CD14-positive monocyte (primary cell): ENCODE results near the gene IGFALS. TPM values are rescaled to one million over a fixed set of nuclear protein-coding genes. Genes with fewer than 3 reads are reported as not detected.

Source experiments
- DNase-seq, 3 donors: peaks; one replicate each; pipeline ENCODE4 v3.0.0-alpha.2; 2011 to 2022
- H2AFZ ChIP-seq: 2 replicates; pipeline ENCODE4 v1.6.0; 2012; ENCODE audit warnings: mild to moderate bottlenecking, low read depth, low read length, inconsistent platforms; ENCODE audit not compliant: insufficient read depth, poor library complexity, severe bottlenecking
- H3K27ac ChIP-seq, 2 donors: 1 replicate in 1 of 2; 2 replicates in 1 of 2; pipeline ENCODE4 v1.5.1; 2012 to 2013; ENCODE audit warnings: low read length in 2 of 2, control low read depth in 1 of 2, inconsistent platforms in 1 of 2, low read depth in 1 of 2, mild to moderate bottlenecking in 1 of 2
- H3K27me3 ChIP-seq, 2 donors: one replicate each; pipeline versions ENCODE4 v1.6.0 to v1.6.1; 2011 to 2013; ENCODE audit warnings: low read length in 2 of 2; ENCODE audit not compliant: control insufficient read depth in 2 of 2, insufficient read depth in 2 of 2
- H3K36me3 ChIP-seq, 2 donors: replicated peaks in 1 of 2; 1 replicate in 1 of 2; 2 replicates in 1 of 2; pipeline versions ENCODE4 v1.5.1 to v1.6.1; 2012 to 2013; ENCODE audit warnings: low read length in 2 of 2, control low read depth in 1 of 2, inconsistent platforms in 1 of 2, mild to moderate bottlenecking in 1 of 2; ENCODE audit not compliant: insufficient read depth in 2 of 2, control insufficient read depth in 1 of 2
- H3K4me1 ChIP-seq, 2 donors: 1 replicate in 1 of 2; 2 replicates in 1 of 2; pipeline versions ENCODE4 v1.5.1 to v1.6.1; 2012 to 2013; ENCODE audit warnings: low read length in 2 of 2, control low read depth in 1 of 2, inconsistent platforms in 1 of 2, mild to moderate bottlenecking in 1 of 2, moderate library complexity in 1 of 2; ENCODE audit not compliant: insufficient read depth in 2 of 2, control insufficient read depth in 1 of 2
- H3K4me2 ChIP-seq: replicated peaks from 2 replicates; pipeline ENCODE3; 2012; ENCODE audit warnings: low read length, moderate library complexity, mild to moderate bottlenecking; ENCODE audit not compliant: poor library complexity, severe bottlenecking; ENCODE audit errors: extremely low read depth
- H3K4me3 ChIP-seq, 3 experiments: fragments of 200-600 bp in 1 of 3; sonication (generic) in 1 of 3; replicated peaks in 1 of 3; 1 replicate in 2 of 3; 2 replicates in 1 of 3; pipeline ENCODE4 v1.5.1; 2011 to 2013; ENCODE audit warnings: low read length in 3 of 3, mild to moderate bottlenecking in 3 of 3, control low read depth in 2 of 3, low read depth in 2 of 3, inconsistent platforms in 1 of 3, moderate library complexity in 1 of 3
- H3K79me2 ChIP-seq: 2 replicates; pipeline ENCODE4 v1.6.0; 2012; ENCODE audit warnings: mild to moderate bottlenecking, control low read depth, inconsistent platforms, low read length, moderate library complexity; ENCODE audit not compliant: insufficient read depth
- H3K9ac ChIP-seq: 2 replicates; pipeline ENCODE4 v1.6.0; 2017; ENCODE audit warnings: low read length, mild to moderate bottlenecking; ENCODE audit not compliant: insufficient read depth, poor library complexity, severe bottlenecking
- H3K9me3 ChIP-seq, 2 donors: replicated peaks in 1 of 2; 1 replicate in 1 of 2; 2 replicates in 1 of 2; pipeline versions ENCODE4 v1.5.1 to v1.6.1; 2012 to 2013; ENCODE audit warnings: low read length in 2 of 2, control low read depth in 1 of 2; ENCODE audit not compliant: control insufficient read depth in 1 of 2, insufficient read depth in 1 of 2
- H4K20me1 ChIP-seq: 2 replicates; pipeline ENCODE4 v1.6.0; 2012; ENCODE audit warnings: mild to moderate bottlenecking, low read length, control low read depth, moderate library complexity; ENCODE audit not compliant: insufficient read depth
- H3K27ac Mint-ChIP-seq, 7 donors: one replicate each; pipeline ENCODE4 v1.8.0; 2020; ENCODE audit warnings: mild to moderate bottlenecking in 7 of 7, mixed read lengths in 7 of 7, moderate library complexity in 6 of 7, inconsistent platforms in 2 of 7
- H3K27me3 Mint-ChIP-seq, 3 donors: one replicate each; pipeline ENCODE4 v1.8.0; 2021 to 2022; ENCODE audit warnings: low read depth in 3 of 3, mild to moderate bottlenecking in 3 of 3, mixed read lengths in 3 of 3, moderate library complexity in 3 of 3, inconsistent platforms in 1 of 3
- H3K36me3 Mint-ChIP-seq, 2 donors: one replicate each; pipeline ENCODE4 v1.8.0; 2020; ENCODE audit warnings: mixed read lengths in 2 of 2, inconsistent platforms in 1 of 2, mild to moderate bottlenecking in 1 of 2
- H3K4me1 Mint-ChIP-seq: one replicate; pipeline ENCODE4 v1.8.0; 2020; ENCODE audit warnings: mild to moderate bottlenecking, mixed read lengths
- H3K4me3 Mint-ChIP-seq, 2 donors: one replicate each; pipeline ENCODE4 v1.8.0; 2020; ENCODE audit warnings: mild to moderate bottlenecking in 2 of 2, mixed read lengths in 2 of 2, moderate library complexity in 1 of 2
- H3K9me3 Mint-ChIP-seq, 7 donors: one replicate each; pipeline ENCODE4 v1.8.0; 2020 to 2022; ENCODE audit warnings: mixed read lengths in 7 of 7, mild to moderate bottlenecking in 6 of 7, moderate library complexity in 6 of 7, inconsistent platforms in 2 of 7
- CTCF ChIP-seq: fragments of 200-600 bp; IDR thresholded peaks from one replicate; pipeline ENCODE4 v1.8.0; 2022; ENCODE audit warnings: antibody characterized with exemption, mild to moderate bottlenecking
- WGBS: methylation state at CpG from one replicate; pipeline ENCODE4 v1.1.5; 2013; ENCODE audit warnings: missing lambda C conversion rate; ENCODE audit not compliant: insufficient coverage; 5-methylcytosine and 5-hydroxymethylcytosine counted together
- intact Hi-C, 2 donors: fragments of 100-400 bp; cut with micrococcal nuclease; formaldehyde crosslinking; loops; one replicate each; pipeline versions ENCODE4 v1.15.0 to v1.15.1; 2023
- polyA plus RNA-seq, 3 donors: library from polyadenylated mRNA; depleted of rRNA in 1 of 3; unstranded in 2 of 3; stranded (reverse) in 1 of 3; fragments of 300-500 nt in 2 of 3; fragments of >200 nt in 1 of 3; fragmentation: Illumina TruSeq in 2 of 3; gene quantifications; 1 replicate in 2 of 3; 2 replicates in 1 of 3; pipeline ENCODE4 v1.2.3, GENCODE V29; 2012 to 2021

IGFALS gene
- polyA plus RNA-seq, 3 donors, result 0.07 TPM; not detected in 2

DNA sequence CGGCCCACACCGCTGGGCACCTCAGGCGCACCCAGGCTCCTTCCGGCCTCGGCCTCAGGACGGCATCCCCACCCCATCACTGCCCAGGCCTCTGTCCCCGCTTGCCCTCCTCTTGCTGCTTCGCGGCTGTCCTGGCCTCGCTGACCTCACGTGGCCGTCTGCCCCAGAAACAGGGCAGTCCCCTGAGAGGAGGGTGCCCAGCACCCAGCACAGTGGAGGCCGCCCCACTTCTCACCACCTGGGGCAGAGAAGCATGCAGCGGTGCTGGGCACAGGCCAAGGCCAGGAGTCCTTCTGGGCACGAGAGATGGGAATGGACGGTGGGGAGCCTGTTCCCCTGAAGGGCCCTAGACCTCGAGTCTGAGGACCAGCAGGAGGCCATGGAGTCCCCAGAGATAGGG, 24.2 kb upstream of the IGFALS start:
- WGBS, result 97% methylated on average over 14 of the region's 17 CpGs
- Histone ChIP-seq H3K9me3 (no peaks in the 10 kb centered on the region), H3K4me1 (no peaks in the 10 kb centered on the region), H3K79me2 (peaks cover 8% of the 10 kb centered on the region), H3K4me2 (no peak overlapping the region), H3K27me3 (no peaks in the 10 kb centered on the region), H3K36me3 (peaks cover 81 to 95% of the 10 kb centered on the region in 2 donors), H2AFZ (no peak overlapping the region), H3K27ac (no peak overlapping the region), H3K9ac (no peak overlapping the region), H4K20me1 (peaks cover 56% of the 10 kb centered on the region), H3K4me3 (no peak overlapping the region)
- Mint-ChIP-seq H3K4me3 (no peak overlapping the region), H3K36me3 (peaks cover 56 to 94% of the 10 kb centered on the region in 2 donors), H3K4me1 (no peaks in the 10 kb centered on the region), H3K27me3 (no peaks in the 10 kb centered on the region), H3K9me3 (no peaks in the 10 kb centered on the region), H3K27ac (peak overlapping the region in 1 of 7 donors; percentile 48)
- no peak for TF ChIP-seq CTCF
- DNase-seq, result no peak
- intact Hi-C loops, result no loop called here

DNA sequence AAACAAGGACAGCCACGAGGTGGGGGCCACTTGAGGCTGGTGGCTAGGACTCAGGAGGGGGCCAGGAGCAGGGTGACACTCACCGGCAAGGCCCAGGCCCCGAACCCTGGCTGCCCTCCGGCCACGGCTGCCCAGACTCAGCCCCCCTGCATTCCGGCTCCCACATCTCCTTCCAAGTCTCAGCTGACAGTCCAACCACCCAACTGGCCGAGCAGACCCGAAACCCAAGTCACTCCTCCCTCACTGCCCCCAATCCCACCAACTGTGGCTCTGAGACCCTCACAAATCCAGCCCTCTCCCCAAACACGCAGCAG, 23.7 kb upstream of the IGFALS start:
- no peak for TF ChIP-seq CTCF
- Histone ChIP-seq H3K9ac (no peak overlapping the region), H3K4me1 (no peaks in the 10 kb centered on the region), H2AFZ (no peak overlapping the region), H3K27ac (no peak overlapping the region), H3K27me3 (no peaks in the 10 kb centered on the region), H3K36me3 (peaks cover 76 to 91% of the 10 kb centered on the region in 2 donors), H3K4me2 (no peak overlapping the region), H3K4me3 (no peak overlapping the region), H3K79me2 (peaks cover 4% of the 10 kb centered on the region), H4K20me1 (peaks cover 53% of the 10 kb centered on the region), H3K9me3 (no peaks in the 10 kb centered on the region)
- no peaks in the 10 kb centered on the region for H3K4me1 Mint-ChIP-seq
- intact Hi-C loops, result no loop called here
- 97% methylated on average over 9 of the region's 9 CpGs for WGBS
- H3K36me3 Mint-ChIP-seq, result peaks cover 52 to 93% of the 10 kb centered on the region in 2 donors
- no peaks in the 10 kb centered on the region for H3K27me3 Mint-ChIP-seq
- DNase-seq, result no peak
- peak overlapping the region in 2 of 7 donors; percentile 48 to 62 for H3K27ac Mint-ChIP-seq
- H3K4me3 Mint-ChIP-seq, result no peak overlapping the region
- no peaks in the 10 kb centered on the region for H3K9me3 Mint-ChIP-seq
